ENCODE data around the gene PPM1H.
"Not testable (repeated sequence)": the region's sequence is repeated elsewhere in the genome, so short reads cannot be mapped to it uniquely, and the experiment has no call there.

Gene PPM1H

GRCh38 chr12:62934799-62935674, at the start of gene PPM1H:
Gene PPM1H (minus strand): TSS chr12:62935150. CDS start chr12:62934736, 414 bp downstream.
- no peak for DNase-seq (ENCODE audit: low read depth)

GRCh38 chr12:62983594-62983993, 48.6 kb upstream of the PPM1H start:
- DNase-seq (ENCODE audit: low read depth) = no peak

GRCh38 chr12:62978768-62979167, 43.8 kb upstream of the PPM1H start:
- DNase-seq (ENCODE audit: low read depth) = no peak

- no peak for DNase-seq (ENCODE audit: low read depth)
These were observed 42.9 kb upstream of the PPM1H start for GRCh38 chr12:62977883-62978282.

- no peak for DNase-seq (ENCODE audit: low read depth)
These were observed 42.5 kb upstream of the PPM1H start for GRCh38 chr12:62977418-62977817.

- DNase-seq (ENCODE audit: low read depth) = no peak
These were observed 41.2 kb upstream of the PPM1H start for GRCh38 chr12:62976110-62976662.

- DNase-seq (ENCODE audit: low read depth) = no peak
These were observed 37.0 kb upstream of the PPM1H start for GRCh38 chr12:62971769-62972525.

GRCh38 chr12:62969695-62970094, 34.7 kb upstream of the PPM1H start:
- no peak for DNase-seq (ENCODE audit: low read depth)

GRCh38 chr12:62967701-62968100, 32.8 kb upstream of the PPM1H start:
- DNase-seq (ENCODE audit: low read depth) = no peak

GRCh38 chr12:62966990-62967506, 32.1 kb upstream of the PPM1H start:
- DNase-seq (ENCODE audit: low read depth) = no peak

- not testable (repeated sequence) for DNase-seq (ENCODE audit: low read depth)
These were observed 31.6 kb upstream of the PPM1H start for GRCh38 chr12:62966446-62966989.

- DNase-seq (ENCODE audit: low read depth) = not testable (repeated sequence)
These were observed 30.8 kb upstream of the PPM1H start for GRCh38 chr12:62965700-62966099.

GRCh38 chr12:62965242-62965641, 30.3 kb upstream of the PPM1H start:
- DNase-seq (ENCODE audit: low read depth) = not testable (repeated sequence)

- DNase-seq (ENCODE audit: low read depth) = no peak
These were observed 28.6 kb upstream of the PPM1H start for GRCh38 chr12:62963486-62964041.

- DNase-seq (ENCODE audit: low read depth) = no peak
These were observed 25.4 kb upstream of the PPM1H start for GRCh38 chr12:62960324-62960723.

GRCh38 chr12:62959745-62960144, 24.8 kb upstream of the PPM1H start:
- no peak for DNase-seq (ENCODE audit: low read depth)

- no peak for DNase-seq (ENCODE audit: low read depth)
These were observed 22.4 kb upstream of the PPM1H start for GRCh38 chr12:62957233-62957953.

GRCh38 chr12:62955678-62956077, 20.7 kb upstream of the PPM1H start:
- no peak for DNase-seq (ENCODE audit: low read depth)

GRCh38 chr12:62950317-62950716, 15.4 kb upstream of the PPM1H start:
- no peak for DNase-seq (ENCODE audit: low read depth)

- no peak for DNase-seq (ENCODE audit: low read depth)
These were observed 13.2 kb upstream of the PPM1H start for GRCh38 chr12:62948123-62948522.

- no peak for DNase-seq (ENCODE audit: low read depth)
These were observed 12.4 kb upstream of the PPM1H start for GRCh38 chr12:62947364-62947763.

Data from activated T-cell treated with anti-CD3 and anti-CD28 coated beads for 1 hour (primary cell).